Esophagus squamous epithelium (tissue), 4 donors: ENCODE measurements around the gene CNNM4.

Experiments used
- POLR2A ChIP-seq, 4 donors: fragments of 450-650 bp; IDR thresholded peaks; one replicate each; pipeline ENCODE4 v1.6.1; 2017; ENCODE audit warnings: antibody characterized with exemption in 4 of 4, mild to moderate bottlenecking in 4 of 4, moderate library complexity in 3 of 4
- TF ChIP-seq, protein P1 (sequence below), 6 experiments: fragments of 450-650 bp in 4 of 6; fragments of 200-600 bp in 2 of 6; sonication (generic) in 2 of 6; IDR thresholded peaks; one replicate each; pipeline ENCODE4 v1.5.1; 2016 to 2019; ENCODE audit warnings: antibody characterized with exemption in 6 of 6, mild to moderate bottlenecking in 4 of 6, moderate library complexity in 4 of 6

DNA sequence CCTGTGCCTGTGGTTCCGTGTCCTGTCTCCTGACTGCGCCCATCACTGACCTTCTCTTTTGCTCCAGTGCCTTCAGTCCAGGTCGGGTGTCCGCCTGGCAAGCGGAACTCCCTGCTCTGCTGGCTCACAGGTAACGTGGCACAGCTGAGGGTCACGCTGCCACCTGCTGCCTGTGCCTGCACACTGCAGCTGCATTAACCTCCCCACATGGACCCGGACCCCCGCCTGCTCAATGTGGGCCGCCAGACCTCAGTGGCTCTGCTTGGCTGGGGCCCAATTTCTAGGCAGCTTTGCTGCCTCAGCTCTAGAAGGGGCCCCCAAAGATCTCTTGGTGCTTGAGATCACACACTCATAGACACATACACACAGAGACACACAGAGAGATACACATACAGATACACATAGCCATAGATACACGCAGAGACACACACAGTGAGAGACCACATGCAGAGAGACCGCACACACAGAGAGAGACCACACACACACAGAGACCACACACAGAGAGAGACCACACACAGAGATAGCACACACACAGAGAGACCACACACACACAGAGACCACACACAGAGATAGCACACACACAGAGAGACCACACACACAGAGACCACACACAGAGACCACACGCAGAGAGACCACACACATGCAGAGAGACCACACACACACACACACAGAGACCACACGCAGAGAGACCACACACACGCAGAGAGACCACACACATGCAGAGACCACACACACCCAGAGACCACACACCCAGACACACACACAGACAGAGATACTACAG lies 40.5 kb downstream of the CNNM4 start:
- TF ChIP-seq POLR2A (IDR thresholded peaks at IDR 0.05) = no peak
- TF ChIP-seq, protein P1, sequence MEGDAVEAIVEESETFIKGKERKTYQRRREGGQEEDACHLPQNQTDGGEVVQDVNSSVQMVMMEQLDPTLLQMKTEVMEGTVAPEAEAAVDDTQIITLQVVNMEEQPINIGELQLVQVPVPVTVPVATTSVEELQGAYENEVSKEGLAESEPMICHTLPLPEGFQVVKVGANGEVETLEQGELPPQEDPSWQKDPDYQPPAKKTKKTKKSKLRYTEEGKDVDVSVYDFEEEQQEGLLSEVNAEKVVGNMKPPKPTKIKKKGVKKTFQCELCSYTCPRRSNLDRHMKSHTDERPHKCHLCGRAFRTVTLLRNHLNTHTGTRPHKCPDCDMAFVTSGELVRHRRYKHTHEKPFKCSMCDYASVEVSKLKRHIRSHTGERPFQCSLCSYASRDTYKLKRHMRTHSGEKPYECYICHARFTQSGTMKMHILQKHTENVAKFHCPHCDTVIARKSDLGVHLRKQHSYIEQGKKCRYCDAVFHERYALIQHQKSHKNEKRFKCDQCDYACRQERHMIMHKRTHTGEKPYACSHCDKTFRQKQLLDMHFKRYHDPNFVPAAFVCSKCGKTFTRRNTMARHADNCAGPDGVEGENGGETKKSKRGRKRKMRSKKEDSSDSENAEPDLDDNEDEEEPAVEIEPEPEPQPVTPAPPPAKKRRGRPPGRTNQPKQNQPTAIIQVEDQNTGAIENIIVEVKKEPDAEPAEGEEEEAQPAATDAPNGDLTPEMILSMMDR (IDR thresholded peaks at IDR 0.05) = peak; percentile 77 to 94 (median 90)
